NOMO-1 treated with dmso at 0.1 percent for 144 hours (cell line): Measurements from ENCODE around the gene PDE4D.

Experiments used
- DNase-seq: peaks from one replicate; lab custom pipeline; 2025; ENCODE audit not compliant: unreplicated experiment; lab: John Stamatoyannopoulos, UW

The PDE4D gene

DNA sequence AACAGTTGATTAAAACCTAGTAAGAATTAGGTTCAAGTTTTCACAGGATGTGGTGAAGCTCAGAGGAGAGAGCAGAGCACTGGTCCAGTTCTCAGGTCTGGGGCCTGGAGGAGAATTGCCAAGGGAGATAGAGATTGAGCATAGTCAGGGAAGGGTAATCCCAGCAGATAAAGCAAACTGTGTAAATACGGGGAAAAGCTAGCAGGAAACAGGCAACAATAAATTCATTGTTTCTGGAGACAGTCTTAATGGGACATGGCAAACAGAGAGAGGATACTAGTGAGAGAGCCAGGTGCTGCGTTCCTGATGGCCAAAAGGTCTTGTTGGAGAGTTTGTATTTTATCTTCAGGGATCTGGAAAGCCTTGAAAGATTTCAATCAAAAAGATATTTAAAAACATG is 333.0 kb downstream of the PDE4D start:
- DNase-seq, result no peak

DNA sequence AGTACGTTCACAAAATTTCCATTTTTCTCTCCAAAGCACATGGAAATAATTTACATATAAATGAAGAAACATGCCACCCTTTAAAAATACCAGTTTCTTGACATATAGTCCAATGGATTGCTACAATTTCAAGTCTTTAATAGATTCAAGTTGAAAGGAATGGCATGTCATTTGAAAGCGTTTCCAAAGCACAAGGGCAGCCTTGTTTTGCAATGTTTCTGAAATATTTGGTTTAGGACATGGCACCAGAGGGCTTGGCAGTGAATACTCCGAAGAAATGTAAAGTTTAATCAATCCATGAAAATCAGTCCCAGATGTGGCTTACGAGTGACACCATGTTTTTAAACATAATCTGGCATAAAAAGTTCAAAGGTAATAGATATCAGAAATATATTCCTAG is 333.7 kb downstream of the PDE4D start:
- no peak for DNase-seq

DNA sequence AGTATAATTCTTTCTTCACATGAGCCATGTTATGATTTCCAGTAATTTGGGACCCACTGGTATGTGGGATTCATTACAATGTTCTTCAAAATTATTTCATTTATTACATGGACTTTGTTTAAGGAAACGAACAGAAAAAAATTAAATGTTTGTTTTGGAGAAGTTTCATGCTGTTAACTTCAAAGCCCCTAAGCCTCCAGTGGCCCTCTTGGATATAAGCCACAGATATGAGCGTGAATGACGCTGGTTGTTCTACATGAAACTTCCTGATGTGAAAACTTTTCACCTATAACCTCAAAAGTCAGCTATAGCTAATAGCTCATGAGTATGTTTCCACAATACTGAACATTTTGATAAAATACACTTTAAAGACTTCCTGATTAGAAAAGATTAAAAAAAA is 334.2 kb downstream of the PDE4D start:
- no peak for DNase-seq

DNA sequence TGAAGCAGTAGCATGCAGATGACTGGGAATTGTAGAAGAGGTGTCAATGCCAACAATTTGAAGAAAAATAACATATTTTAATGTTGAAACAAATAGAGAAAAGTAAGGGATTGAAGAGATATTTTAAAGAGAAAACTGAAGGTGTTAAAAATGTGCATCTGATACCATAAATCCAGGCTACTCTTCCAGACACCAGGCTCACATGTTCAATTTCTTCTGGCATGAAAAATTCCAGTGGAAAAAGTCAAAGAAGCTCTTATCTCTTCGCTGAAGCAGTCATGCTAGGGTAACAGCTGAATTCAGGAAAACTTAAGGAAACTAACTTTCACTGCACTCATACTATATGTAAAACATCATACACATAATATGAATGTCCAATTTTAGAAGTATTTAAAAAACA is 335.0 kb downstream of the PDE4D start:
- no peak for DNase-seq

DNA sequence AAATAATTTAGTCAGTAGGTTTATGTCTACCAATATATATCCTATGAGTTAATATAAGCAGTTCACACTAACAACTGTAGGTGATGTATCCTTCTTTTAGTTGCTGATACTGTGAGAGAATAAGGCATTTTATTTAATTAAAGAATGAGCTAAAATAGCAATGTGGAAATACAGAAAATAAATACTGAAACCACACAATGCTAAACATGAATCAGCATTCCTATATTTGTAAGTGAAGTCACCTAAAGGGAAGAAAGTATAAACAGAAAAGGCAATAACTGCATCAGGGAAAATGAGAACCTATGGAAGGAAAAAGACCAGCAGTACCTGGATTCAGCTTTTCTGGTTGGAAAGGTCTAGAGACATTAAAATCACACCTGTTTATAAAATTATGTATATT is 336.0 kb downstream of the PDE4D start:
- DNase-seq, result no peak

DNA sequence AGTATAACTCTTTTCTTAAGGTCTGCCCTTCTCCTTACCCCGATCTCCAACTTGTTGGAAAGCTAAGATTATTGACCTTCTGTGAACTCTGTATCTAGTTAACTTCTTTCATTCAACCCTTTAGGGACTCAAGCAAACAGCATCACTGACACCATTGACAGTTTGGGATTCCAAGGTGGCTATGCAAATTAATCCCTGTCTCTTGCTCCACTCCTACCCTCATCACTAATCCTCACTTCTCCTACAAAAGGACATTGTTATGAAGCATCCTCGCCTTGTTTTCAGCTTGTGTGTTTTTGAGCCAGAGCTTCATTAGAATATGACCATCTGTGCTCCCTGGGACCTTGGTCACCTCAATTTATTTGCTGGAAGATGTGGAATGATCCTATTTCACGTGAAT is 337.9 kb downstream of the PDE4D start:
- DNase-seq, result no peak

DNA sequence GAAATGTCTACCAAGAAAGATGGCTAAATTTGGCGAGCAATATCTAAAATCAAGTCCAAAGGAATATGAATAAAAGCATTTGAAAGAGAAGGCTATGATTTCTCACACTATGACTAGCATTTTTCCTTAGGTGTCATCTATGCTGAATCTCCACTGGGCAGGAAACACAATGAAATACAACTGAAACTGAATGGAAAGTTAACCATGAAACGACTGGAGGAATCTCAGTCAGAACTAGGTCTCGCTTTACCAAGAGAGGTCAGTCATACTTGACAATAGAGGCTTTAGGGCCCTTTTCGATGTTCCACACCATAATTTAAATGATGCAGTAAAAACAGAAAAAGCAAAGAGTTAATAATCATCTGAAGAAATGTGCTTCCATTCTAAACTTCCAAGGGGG is 339.0 kb downstream of the PDE4D start:
- DNase-seq, result no peak

DNA sequence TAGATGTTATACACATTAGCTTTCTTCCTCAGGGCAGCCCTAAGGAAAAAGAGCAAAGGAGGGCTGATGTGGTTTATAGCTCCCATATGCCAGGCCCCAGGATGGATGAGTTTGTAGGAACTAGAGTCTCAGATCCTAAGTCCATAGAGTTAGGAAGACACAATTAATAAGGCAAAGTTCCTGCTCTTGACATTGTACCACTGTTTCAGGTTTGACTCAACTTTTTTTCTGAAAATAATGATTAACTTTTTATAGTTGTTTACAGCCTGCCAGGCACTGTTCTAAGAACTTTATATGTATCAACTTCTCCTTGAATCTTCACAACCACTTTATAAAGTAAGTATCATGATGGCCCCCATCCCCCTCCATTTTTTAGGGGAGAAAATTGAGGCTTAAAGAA is 339.5 kb downstream of the PDE4D start:
- no peak for DNase-seq

DNA sequence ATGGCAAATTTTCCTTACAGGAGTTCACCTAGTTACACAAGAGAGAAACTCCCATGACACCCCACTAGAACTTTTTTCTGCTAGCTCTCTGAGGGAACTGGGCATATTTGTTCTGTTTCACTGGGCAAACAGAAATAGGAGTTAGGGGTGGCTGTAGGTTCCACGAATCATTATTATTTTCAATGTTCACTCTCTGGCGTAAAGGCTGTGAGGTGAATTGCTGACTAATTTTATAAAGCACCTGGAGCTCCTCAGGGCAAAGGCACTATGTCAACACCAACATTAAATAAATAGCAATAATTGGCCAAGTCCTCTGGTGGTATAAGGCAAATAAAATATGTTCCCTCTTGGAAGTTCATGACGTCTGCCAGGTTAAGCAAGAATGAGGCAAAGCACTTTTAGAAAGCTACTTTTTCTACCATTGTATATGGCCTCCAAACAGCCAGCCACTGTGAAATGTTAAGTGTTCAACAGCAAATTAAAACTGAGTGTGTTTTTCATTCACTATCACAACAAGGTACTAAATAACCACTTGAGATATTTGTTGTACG is 344.6 kb downstream of the PDE4D start:
- no peak for DNase-seq

DNA sequence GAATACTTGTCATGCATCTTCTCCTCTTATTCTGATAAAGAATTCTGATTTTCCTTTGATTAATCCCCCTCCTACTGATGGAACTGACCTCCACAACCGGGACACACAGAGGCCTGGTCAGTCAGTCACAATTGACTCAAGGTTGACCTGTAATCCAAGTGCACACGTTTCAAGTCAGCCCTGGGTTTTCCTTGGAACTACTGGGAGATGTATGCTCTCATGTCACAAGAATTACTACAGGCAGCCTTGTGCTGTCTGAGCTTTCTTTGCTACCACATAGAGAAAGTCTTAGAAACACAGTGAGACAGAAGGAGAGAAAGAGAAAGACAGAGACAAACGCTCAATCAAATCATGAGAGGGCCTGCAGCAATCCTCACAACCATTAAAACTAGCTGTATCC is 345.8 kb downstream of the PDE4D start:
- DNase-seq, result no peak

DNA sequence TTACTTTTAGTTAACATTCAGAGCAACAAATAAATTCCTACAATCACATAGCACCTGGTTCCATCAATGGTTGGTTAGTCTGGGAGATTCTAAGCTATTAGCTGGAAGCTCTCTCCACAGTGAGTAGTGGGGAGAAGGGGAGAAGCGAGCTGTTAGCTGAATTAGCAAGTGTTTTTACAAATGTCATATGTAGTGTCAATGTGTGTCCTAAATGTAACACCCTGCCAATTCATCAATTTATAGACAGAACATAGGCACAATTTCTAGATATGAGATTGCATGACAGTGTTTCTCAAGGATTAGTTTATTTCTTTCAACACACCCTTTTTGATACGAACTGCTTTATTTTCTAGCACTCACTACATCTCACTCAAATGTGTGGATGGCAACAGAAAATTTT is 349.0 kb downstream of the PDE4D start:
- DNase-seq, result no peak

DNA sequence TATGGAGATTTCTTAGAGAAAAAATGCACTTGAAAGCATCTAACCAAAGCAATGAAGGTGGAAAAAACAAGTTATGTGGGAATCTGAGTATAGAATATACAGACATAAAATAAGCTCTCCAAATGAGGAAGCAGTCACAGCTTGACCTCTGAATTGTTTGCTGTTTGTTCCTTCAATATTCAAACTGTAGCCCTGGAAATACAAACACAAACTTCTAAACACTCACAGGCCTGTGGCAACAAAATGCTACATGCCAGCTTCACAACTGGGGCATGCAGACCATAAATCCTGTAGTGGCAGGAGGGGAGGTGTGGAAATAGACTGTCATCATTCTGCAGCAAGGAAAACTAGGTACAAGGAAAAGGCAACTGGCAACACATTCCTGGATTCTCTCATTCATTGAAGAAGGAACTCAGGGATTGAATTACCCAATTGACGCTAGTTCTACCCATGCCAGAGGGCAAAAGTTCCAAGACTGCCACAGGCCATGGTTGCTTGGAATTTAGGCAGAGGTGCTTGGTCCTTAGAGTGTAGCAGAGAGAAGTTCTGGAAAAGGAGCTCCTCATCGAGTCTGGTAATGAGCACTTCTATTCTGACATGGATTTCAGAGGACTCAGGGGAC is 349.6 kb downstream of the PDE4D start:
- DNase-seq, result no peak

DNA sequence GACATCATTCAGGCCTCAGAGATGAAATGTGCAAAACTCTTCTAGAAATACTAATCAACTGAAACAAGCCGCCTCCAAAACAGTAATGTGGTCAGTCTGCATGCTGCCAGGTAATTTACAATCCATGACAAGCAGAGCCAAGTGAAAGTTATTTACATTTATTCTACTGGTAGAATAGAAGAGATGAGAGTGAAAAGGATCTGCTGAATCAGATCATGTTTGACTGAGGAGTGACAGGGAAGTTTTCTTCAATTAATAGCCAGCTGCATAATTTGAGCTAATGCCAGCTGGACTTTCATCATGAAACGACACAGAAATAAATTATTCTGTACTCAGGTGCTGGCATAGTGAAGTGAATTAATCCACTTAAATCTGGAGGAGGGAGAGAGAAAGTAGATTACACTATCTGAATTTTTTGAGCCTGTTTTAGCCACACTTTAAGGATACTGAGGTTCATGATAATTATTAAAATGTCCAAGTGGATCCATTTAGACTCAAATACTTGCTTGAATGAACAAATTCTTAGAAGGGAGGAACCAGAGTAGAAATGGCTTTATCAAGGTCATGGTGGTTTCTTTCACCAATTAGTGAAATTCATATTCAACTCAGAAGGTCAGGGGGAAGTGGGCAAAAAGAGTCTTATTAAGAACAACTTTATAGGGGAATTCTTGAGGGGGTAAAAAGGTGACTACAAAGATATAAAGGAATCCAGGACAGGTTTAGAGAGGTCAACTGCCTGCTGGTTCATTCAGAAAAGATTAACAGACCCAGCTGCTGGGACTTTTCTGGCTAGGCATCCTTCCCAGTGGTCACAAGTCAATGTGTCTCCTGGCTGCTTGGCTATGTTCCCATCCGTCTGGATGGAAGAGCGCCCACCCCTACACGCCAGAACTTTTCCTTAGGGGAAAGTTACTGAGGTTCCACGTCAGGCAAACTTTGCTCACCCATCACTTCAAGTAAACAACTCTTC is 350.4 kb downstream of the PDE4D start:
- DNase-seq, result no peak

DNA sequence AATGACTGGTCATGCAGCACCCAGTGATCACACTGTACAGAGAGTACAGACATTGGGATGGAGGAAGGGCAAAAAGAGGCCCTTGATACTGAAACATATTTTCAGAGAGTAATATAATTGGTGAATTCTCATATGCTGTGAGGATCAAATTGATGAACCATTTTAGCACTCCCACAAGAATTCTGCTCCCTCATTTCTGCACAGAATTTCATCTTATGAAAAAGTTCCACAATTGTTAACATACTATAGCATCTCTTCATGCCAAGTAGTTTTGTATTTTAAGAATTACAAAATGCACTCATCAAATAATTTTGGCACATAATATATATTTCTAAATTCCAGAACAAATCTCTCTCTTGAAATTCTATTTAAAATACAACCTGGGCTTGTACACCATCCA is 351.2 kb downstream of the PDE4D start:
- DNase-seq, result no peak

DNA sequence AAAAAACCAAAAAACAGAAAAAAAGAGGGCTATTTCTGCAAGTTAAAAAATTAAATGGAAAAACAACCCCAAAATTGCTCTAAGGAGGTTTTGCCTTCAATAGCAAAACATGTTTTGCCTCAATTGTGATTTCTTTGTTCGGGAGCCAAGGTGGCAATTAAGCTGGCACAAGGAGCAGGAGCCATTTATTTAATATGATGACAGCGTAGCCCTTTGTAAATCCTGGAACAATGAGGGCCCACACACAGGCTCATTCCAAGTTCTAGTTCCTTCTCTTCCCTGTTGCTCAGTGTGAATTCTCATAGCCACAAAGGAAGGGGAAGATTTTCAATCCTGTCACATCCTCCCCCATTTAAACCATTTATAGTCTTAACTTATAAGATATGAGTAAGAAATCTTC is 353.2 kb downstream of the PDE4D start:
- no peak for DNase-seq

DNA sequence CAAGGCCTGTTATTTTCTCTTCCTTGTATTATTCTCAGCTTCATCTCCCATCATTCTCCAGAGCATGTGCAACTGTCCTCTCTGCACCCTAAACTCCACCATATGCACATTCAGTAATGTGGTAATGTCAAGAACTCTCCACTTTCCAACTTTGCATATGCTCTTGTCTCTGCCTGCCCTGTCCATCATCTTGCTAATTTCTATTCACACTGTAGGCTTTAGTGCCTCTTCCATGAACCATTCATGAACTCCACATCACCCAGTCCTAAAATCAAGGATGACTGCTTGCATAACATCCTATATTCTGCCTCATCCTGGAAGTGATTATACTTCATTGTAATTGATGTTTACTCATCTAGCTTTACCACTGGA is 354.8 kb downstream of the PDE4D start:
- DNase-seq, result no peak

DNA sequence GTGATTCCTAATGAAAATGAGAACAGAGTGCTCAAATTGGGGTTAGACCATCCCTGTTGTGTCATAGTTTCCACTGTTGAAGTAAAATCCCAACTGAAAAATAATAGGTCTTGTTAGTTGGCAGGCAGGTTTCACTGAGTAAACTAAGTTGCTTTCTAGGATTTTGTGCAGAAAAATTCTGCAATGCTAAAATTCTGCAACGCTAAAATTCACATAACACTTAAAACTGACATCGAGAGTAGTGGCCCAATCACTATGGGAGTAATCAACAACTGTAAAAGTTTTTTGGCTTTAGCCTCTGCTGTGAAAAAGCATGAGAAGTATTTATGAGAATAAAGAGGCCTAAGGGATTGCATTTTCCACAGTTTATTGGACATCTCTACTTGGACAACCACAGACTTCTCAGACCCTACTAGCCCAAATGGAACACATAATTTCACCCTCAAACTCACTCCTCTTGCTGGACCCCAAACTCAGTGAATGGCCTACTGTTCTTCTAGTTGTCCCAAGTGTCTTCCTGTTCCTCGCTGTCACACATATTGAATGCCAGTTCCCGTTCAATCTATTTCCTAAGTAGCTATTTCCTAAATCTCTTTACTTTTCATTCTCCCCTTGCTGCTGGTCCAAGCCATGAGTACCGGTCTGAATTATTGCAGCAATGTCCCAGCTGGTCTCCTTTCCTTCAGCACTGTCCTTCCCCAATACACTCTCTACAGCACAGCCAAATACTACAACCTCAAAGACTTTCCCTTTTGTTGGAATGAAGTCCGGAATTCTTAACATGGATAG is 355.4 kb downstream of the PDE4D start:
- no peak for DNase-seq

DNA sequence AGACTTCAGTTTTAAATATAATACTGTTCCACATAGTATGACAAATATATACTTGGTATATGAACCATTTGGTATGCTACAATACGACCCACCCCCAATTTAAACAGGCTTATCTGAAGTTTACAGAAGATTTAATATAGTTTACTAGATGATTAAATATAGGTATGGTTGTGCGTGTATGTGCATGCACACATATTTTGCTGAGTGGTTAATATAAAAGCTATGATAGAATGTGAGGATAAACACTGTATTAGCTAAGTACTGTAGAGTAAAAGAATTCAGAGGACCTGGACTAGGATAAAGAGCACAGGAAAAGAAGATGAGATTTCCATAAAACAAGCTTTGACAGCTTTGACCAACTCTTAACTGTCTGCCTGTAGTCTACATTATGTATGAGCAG is 356.7 kb downstream of the PDE4D start:
- no peak for DNase-seq

DNA sequence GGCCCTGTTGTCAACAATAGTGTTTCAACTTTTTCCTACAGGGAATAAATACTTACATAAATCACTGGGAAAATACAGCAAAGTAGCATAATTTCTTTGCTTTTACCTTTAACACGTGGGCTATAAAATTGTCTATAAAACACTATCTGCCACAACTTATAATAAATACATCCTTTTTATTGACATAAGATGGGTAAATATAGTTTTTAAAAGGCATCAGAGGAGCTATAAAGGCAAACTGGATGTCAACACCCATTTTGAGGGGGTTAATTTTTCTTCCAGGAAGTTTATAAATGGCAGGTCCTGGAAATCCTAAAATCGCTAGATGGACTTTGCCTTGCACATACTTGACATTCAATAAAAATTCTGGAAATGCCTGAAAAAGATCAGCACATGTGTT is 358.0 kb downstream of the PDE4D start:
- no peak for DNase-seq

DNA sequence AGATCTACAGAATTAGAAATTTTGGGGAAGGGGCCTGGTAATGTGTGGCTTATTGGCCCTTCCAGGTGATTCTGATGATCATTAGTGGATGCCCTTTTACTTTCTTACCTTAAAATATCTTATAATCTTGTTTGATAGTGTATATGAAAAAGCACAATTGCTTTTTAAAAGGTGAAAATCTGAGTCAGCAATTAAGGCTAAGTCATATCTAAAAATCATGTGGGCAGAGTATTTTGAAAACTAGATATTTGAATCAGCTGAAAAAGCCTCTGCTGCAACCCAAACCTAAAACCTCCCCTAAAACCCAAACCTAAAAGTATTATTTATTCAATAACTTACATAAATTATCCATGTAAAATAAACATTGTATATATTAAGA is 359.8 kb downstream of the PDE4D start:
- no peak for DNase-seq

DNA sequence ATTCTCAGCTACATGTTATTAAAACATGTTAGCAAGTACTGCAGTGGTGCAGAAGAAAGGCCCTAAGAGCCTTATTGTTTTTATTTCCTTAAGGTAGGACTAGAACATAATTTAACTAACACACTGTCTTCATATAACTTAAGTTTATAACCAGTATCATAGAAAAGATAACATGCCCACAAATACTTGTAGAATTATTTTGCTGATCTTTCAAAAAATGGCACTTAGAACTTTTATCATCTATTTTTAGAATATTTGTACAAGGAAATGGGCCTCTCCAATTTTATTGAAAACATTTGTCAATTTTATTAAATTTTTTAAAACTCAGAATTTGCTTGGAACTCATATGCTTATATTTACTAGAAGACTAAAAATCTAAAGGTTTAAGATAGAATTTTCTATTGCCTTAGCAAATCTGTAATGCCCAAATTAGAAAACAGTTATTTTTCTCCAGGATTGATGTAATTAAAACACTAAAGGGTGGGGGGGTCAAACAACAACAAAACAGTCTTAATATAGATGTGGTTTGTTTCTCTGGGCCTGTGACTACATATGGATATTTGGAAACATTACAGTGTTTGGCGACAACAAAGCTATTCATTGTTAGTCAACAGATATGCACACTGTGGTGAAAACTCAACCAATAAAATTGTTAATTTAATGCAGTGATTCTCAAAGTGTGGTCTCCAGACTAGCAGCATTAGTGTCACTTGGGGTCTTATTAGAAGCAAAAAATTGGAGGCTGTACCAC is 360.4 kb downstream of the PDE4D start:
- no peak for DNase-seq
